ENCODE measurements around the gene KNTC1.

Gene KNTC1

GRCh38 chr12:122610207-122610606 lies 83.2 kb downstream of the KNTC1 start:
- no peak overlapping the region for H4K5ac ChIP-seq (ENCODE audit: low read length)
- no peaks in the 10 kb centered on the region for H3K4me1 ChIP-seq (ENCODE audit: control insufficient read depth, low read depth, low read length)
- H3K4ac ChIP-seq (ENCODE audit: low read depth, low read length), result no peak overlapping the region
- H3K36me3 ChIP-seq (ENCODE audit: control insufficient read depth, insufficient read depth, low read length), result peaks cover 11% of the 10 kb centered on the region
- no peak overlapping the region for H2BK5ac ChIP-seq (ENCODE audit: low read length)
- no peak for DNase-seq
- H3K9ac ChIP-seq (ENCODE audit: low read length), result no peak overlapping the region
- H3K79me2 ChIP-seq (ENCODE audit: control insufficient read depth, insufficient read depth, low read length), result no peaks in the 10 kb centered on the region
- no CpG with 5 or more reads among the region's 5 CpGs for WGBS (ENCODE audit: extremely low coverage, insufficient coverage, low lambda C conversion rate)
- H2AK5ac ChIP-seq (ENCODE audit: low read length), result no peak overlapping the region
- no peak overlapping the region for H2BK15ac ChIP-seq (replicated peaks; ENCODE audit: low read depth)
- H2BK120ac ChIP-seq (ENCODE audit: low read depth, low read length), result no peak overlapping the region
- no peaks in the 10 kb centered on the region for H3K27me3 ChIP-seq (ENCODE audit: insufficient read depth, low read length, poor library complexity)
- H3K18ac ChIP-seq (ENCODE audit: low read length), result no peak overlapping the region
- H3K27ac ChIP-seq (ENCODE audit: low read depth, low read length), result no peak overlapping the region
- H3K4me3 ChIP-seq (ENCODE audit: low read length), result no peak overlapping the region
- H3K23ac ChIP-seq (ENCODE audit: low read length), result no peak overlapping the region
- no peak overlapping the region for H4K8ac ChIP-seq (ENCODE audit: low read depth, low read length)
- no peak overlapping the region for H3K4me2 ChIP-seq (ENCODE audit: low read length)
- no peak overlapping the region for H3K56ac ChIP-seq (ENCODE audit: low read length)
- H3K79me1 ChIP-seq (ENCODE audit: low read length), result no peaks in the 10 kb centered on the region

GRCh38 chr12:122610911-122611310 lies 83.9 kb downstream of the KNTC1 start:
- Histone ChIP-seq H3K79me2 (ENCODE audit: control insufficient read depth, insufficient read depth, low read length) (no peaks in the 10 kb centered on the region), H3K23ac (ENCODE audit: low read length) (no peak overlapping the region)

GRCh38 chr12:122614839-122615238 lies 87.8 kb downstream of the KNTC1 start:
- Histone ChIP-seq H3K79me2 (ENCODE audit: control insufficient read depth, insufficient read depth, low read length) (no peaks in the 10 kb centered on the region), H2BK5ac (ENCODE audit: low read length) (no peak overlapping the region)
- WGBS (ENCODE audit: extremely low coverage, insufficient coverage, low lambda C conversion rate), result no CpG with 5 or more reads among the region's 1 CpG

More at GRCh38 chr12:122610911-122611310, 83.9 kb downstream of the KNTC1 start:
- Histone ChIP-seq H2BK5ac (ENCODE audit: low read length) (no peak overlapping the region), H3K4me1 (ENCODE audit: control insufficient read depth, low read depth, low read length) (no peaks in the 10 kb centered on the region), H2BK15ac (replicated peaks; ENCODE audit: low read depth) (no peak overlapping the region), H3K27me3 (ENCODE audit: insufficient read depth, low read length, poor library complexity) (no peaks in the 10 kb centered on the region), H3K4ac (ENCODE audit: low read depth, low read length) (no peak overlapping the region), H4K5ac (ENCODE audit: low read length) (no peak overlapping the region), H3K56ac (ENCODE audit: low read length) (no peak overlapping the region), H3K36me3 (ENCODE audit: control insufficient read depth, insufficient read depth, low read length) (peaks cover 13% of the 10 kb centered on the region), H3K27ac (ENCODE audit: low read depth, low read length) (no peak overlapping the region), H2AK5ac (ENCODE audit: low read length) (no peak overlapping the region), H3K9ac (ENCODE audit: low read length) (no peak overlapping the region), H4K8ac (ENCODE audit: low read depth, low read length) (no peak overlapping the region), H2BK120ac (ENCODE audit: low read depth, low read length) (no peak overlapping the region), H3K18ac (ENCODE audit: low read length) (no peak overlapping the region), H3K4me2 (ENCODE audit: low read length) (no peak overlapping the region), H3K4me3 (ENCODE audit: low read length) (no peak overlapping the region), H3K79me1 (ENCODE audit: low read length) (no peaks in the 10 kb centered on the region)
- no CpG with 5 or more reads among the region's 2 CpGs for WGBS (ENCODE audit: extremely low coverage, insufficient coverage, low lambda C conversion rate)
- DNase-seq, result no peak

GRCh38 chr12:122615780-122616179 lies 88.7 kb downstream of the KNTC1 start:
- Histone ChIP-seq H3K79me2 (ENCODE audit: control insufficient read depth, insufficient read depth, low read length) (no peaks in the 10 kb centered on the region), H2AK5ac (ENCODE audit: low read length) (no peak overlapping the region), H3K4me2 (ENCODE audit: low read length) (no peak overlapping the region), H3K9ac (ENCODE audit: low read length) (no peak overlapping the region), H3K23ac (ENCODE audit: low read length) (no peak overlapping the region), H3K36me3 (ENCODE audit: control insufficient read depth, insufficient read depth, low read length) (peaks cover 18% of the 10 kb centered on the region), H3K27me3 (ENCODE audit: insufficient read depth, low read length, poor library complexity) (no peaks in the 10 kb centered on the region), H3K56ac (ENCODE audit: low read length) (no peak overlapping the region), H3K27ac (ENCODE audit: low read depth, low read length) (no peak overlapping the region), H3K79me1 (ENCODE audit: low read length) (no peaks in the 10 kb centered on the region), H3K18ac (ENCODE audit: low read length) (no peak overlapping the region), H2BK5ac (ENCODE audit: low read length) (no peak overlapping the region), H3K4me1 (ENCODE audit: control insufficient read depth, low read depth, low read length) (no peaks in the 10 kb centered on the region), H3K4ac (ENCODE audit: low read depth, low read length) (no peak overlapping the region), H2BK15ac (replicated peaks; ENCODE audit: low read depth) (no peak overlapping the region), H3K4me3 (ENCODE audit: low read length) (no peak overlapping the region), H4K8ac (ENCODE audit: low read depth, low read length) (no peak overlapping the region), H4K5ac (ENCODE audit: low read length) (no peak overlapping the region), H2BK120ac (ENCODE audit: low read depth, low read length) (no peak overlapping the region)
- DNase-seq, result no peak
- no CpG with 5 or more reads among the region's 4 CpGs for WGBS (ENCODE audit: extremely low coverage, insufficient coverage, low lambda C conversion rate)

More at GRCh38 chr12:122614839-122615238, 87.8 kb downstream of the KNTC1 start:
- DNase-seq, result no peak
- H3K9ac ChIP-seq (ENCODE audit: low read length), result no peak overlapping the region
- H3K4me2 ChIP-seq (ENCODE audit: low read length), result no peak overlapping the region
- H4K5ac ChIP-seq (ENCODE audit: low read length), result no peak overlapping the region
- H3K23ac ChIP-seq (ENCODE audit: low read length), result no peak overlapping the region
- no peaks in the 10 kb centered on the region for H3K4me1 ChIP-seq (ENCODE audit: control insufficient read depth, low read depth, low read length)
- no peak overlapping the region for H3K4ac ChIP-seq (ENCODE audit: low read depth, low read length)
- peaks cover 13% of the 10 kb centered on the region for H3K36me3 ChIP-seq (ENCODE audit: control insufficient read depth, insufficient read depth, low read length)
- H3K56ac ChIP-seq (ENCODE audit: low read length), result no peak overlapping the region
- no peaks in the 10 kb centered on the region for H3K79me1 ChIP-seq (ENCODE audit: low read length)
- H2AK5ac ChIP-seq (ENCODE audit: low read length), result no peak overlapping the region
- no peak overlapping the region for H4K8ac ChIP-seq (ENCODE audit: low read depth, low read length)
- no peak overlapping the region for H2BK120ac ChIP-seq (ENCODE audit: low read depth, low read length)
- H3K4me3 ChIP-seq (ENCODE audit: low read length), result no peak overlapping the region
- no peak overlapping the region for H3K27ac ChIP-seq (ENCODE audit: low read depth, low read length)
- no peaks in the 10 kb centered on the region for H3K27me3 ChIP-seq (ENCODE audit: insufficient read depth, low read length, poor library complexity)
- H2BK15ac ChIP-seq (replicated peaks; ENCODE audit: low read depth), result no peak overlapping the region
- H3K18ac ChIP-seq (ENCODE audit: low read length), result no peak overlapping the region

- Histone ChIP-seq H3K23ac (ENCODE audit: low read length) (no peak overlapping the region), H2BK120ac (ENCODE audit: low read depth, low read length) (no peak overlapping the region), H4K8ac (ENCODE audit: low read depth, low read length) (no peak overlapping the region), H3K36me3 (ENCODE audit: control insufficient read depth, insufficient read depth, low read length) (no peaks in the 10 kb centered on the region), H3K79me2 (ENCODE audit: control insufficient read depth, insufficient read depth, low read length) (no peaks in the 10 kb centered on the region), H4K5ac (ENCODE audit: low read length) (no peak overlapping the region), H2BK15ac (replicated peaks; ENCODE audit: low read depth) (no peak overlapping the region), H3K9ac (ENCODE audit: low read length) (no peak overlapping the region), H3K27me3 (ENCODE audit: insufficient read depth, low read length, poor library complexity) (no peaks in the 10 kb centered on the region), H3K4me1 (ENCODE audit: control insufficient read depth, low read depth, low read length) (no peaks in the 10 kb centered on the region), H3K27ac (ENCODE audit: low read depth, low read length) (no peak overlapping the region), H3K18ac (ENCODE audit: low read length) (no peak overlapping the region), H3K4ac (ENCODE audit: low read depth, low read length) (no peak overlapping the region), H3K56ac (ENCODE audit: low read length) (no peak overlapping the region), H2AK5ac (ENCODE audit: low read length) (no peak overlapping the region), H3K4me3 (ENCODE audit: low read length) (no peak overlapping the region), H2BK5ac (ENCODE audit: low read length) (no peak overlapping the region), H3K79me1 (ENCODE audit: low read length) (no peaks in the 10 kb centered on the region), H3K4me2 (ENCODE audit: low read length) (no peak overlapping the region)
- no peak for DNase-seq
- no CpG with 5 or more reads among the region's 5 CpGs for WGBS (ENCODE audit: extremely low coverage, insufficient coverage, low lambda C conversion rate)
These were observed 108.4 kb downstream of the KNTC1 start for GRCh38 chr12:122635471-122635870.

GRCh38 chr12:122643207-122643805 lies 116.3 kb downstream of the KNTC1 start:
- H3K56ac ChIP-seq (ENCODE audit: low read length), result no peak overlapping the region
- H3K4me2 ChIP-seq (ENCODE audit: low read length), result no peak overlapping the region
- H3K79me2 ChIP-seq (ENCODE audit: control insufficient read depth, insufficient read depth, low read length), result no peaks in the 10 kb centered on the region
- no peak overlapping the region for H4K8ac ChIP-seq (ENCODE audit: low read depth, low read length)
- H3K23ac ChIP-seq (ENCODE audit: low read length), result no peak overlapping the region
- no peaks in the 10 kb centered on the region for H3K36me3 ChIP-seq (ENCODE audit: control insufficient read depth, insufficient read depth, low read length)
- no peak overlapping the region for H3K9ac ChIP-seq (ENCODE audit: low read length)
- H3K4me1 ChIP-seq (ENCODE audit: control insufficient read depth, low read depth, low read length), result no peaks in the 10 kb centered on the region
- WGBS (ENCODE audit: extremely low coverage, insufficient coverage, low lambda C conversion rate), result no CpG with 5 or more reads among the region's 7 CpGs
- no peak overlapping the region for H3K4me3 ChIP-seq (ENCODE audit: low read length)
- no peak overlapping the region for H3K18ac ChIP-seq (ENCODE audit: low read length)
- H2BK120ac ChIP-seq (ENCODE audit: low read depth, low read length), result no peak overlapping the region
- no peak overlapping the region for H2BK15ac ChIP-seq (replicated peaks; ENCODE audit: low read depth)
- H2BK5ac ChIP-seq (ENCODE audit: low read length), result no peak overlapping the region
- no peak for DNase-seq
- H3K27ac ChIP-seq (ENCODE audit: low read depth, low read length), result no peak overlapping the region
- no peak overlapping the region for H4K5ac ChIP-seq (ENCODE audit: low read length)
- H3K79me1 ChIP-seq (ENCODE audit: low read length), result no peaks in the 10 kb centered on the region
- no peak overlapping the region for H3K4ac ChIP-seq (ENCODE audit: low read depth, low read length)
- H2AK5ac ChIP-seq (ENCODE audit: low read length), result no peak overlapping the region
- H3K27me3 ChIP-seq (ENCODE audit: insufficient read depth, low read length, poor library complexity), result no peaks in the 10 kb centered on the region
